GM10248 (cell line): ENCODE results near the gene AKAP11.

Experiments used
- CTCF ChIA-PET: fragments of 300-600 bp; sonication (Branson Sonifier 250); formaldehyde crosslinking; extraction: SDS; loops from one replicate; lab custom pipeline; 2021; ENCODE audit warnings: antibody characterized with exemption; lab: Yijun Ruan, JAX
- POLR2A ChIA-PET: fragments of 350-650 bp; sonication (Branson Sonifier 250); formaldehyde crosslinking; extraction: SDS; loops from one replicate; lab custom pipeline; 2020; ENCODE audit warnings: antibody characterized with exemption; lab: Yijun Ruan, JAX
- DNase-seq: peaks from one replicate; pipeline ENCODE4 v3.0.0; 2012; ENCODE audit errors: extremely low spot score
- TF ChIP-seq, protein P1 (sequence below): IDR thresholded peaks from 2 replicates; pipeline ENCODE4 v1.5.1; 2012; ENCODE audit warnings: mild to moderate bottlenecking, low read depth; ENCODE audit errors: extremely low read depth, missing control alignments, control extremely low read depth

The AKAP11 gene

DNA sequence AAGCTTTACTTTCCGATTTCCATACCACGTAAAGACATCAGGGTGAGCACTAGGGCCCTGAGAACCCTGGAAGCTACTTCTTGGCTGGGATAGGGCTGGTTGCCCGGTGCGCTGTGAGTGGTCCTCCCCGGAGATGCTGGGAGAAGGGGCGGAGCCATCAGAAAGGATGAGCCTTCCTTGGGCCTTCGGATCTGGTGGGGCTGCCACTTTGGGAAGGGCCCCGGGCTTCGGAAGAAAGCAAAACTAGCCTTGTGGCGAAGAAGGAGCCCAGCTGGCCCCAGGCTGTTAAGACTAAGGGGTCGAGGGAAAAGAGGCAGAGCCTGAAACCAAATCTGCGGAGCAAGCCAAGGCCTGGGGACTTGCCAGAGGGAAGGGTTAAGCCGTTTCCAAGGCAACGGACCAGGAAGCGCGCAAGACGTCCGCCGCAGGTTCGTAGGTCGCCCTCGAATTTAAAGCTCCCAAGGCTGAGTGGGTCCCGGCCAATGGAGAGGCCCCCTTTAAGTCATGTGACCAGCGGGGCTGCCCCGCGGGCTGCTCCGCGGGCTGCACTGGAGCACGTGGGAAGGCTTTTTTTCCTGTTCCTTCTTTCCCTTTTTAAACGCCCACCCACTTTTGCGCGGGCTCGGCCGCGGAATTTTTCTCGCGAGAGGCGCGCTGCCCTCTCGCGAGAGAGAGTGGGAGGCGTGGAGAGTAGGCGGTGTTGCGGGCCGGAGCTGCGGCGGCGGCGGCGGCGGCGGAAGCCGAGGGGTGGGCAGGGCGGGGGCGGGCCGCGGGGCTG is 426 bp upstream of the AKAP11 start:
- DNase-seq, result peak; percentile 95
- POLR2A ChIA-PET, result interaction anchor here (1.4 kb wide), 1 partner anchor 109 kb away, joined by 3 read pairs; no protein-coding TSS in a partner anchor
- CTCF ChIA-PET, result interaction anchor here (1.1 to 2.0 kb wide), 4 partner anchors 10 to 142 kb away, joined by 3 to 5 read pairs (median 5); no protein-coding TSS in a partner anchor
- TF ChIP-seq, protein P1, sequence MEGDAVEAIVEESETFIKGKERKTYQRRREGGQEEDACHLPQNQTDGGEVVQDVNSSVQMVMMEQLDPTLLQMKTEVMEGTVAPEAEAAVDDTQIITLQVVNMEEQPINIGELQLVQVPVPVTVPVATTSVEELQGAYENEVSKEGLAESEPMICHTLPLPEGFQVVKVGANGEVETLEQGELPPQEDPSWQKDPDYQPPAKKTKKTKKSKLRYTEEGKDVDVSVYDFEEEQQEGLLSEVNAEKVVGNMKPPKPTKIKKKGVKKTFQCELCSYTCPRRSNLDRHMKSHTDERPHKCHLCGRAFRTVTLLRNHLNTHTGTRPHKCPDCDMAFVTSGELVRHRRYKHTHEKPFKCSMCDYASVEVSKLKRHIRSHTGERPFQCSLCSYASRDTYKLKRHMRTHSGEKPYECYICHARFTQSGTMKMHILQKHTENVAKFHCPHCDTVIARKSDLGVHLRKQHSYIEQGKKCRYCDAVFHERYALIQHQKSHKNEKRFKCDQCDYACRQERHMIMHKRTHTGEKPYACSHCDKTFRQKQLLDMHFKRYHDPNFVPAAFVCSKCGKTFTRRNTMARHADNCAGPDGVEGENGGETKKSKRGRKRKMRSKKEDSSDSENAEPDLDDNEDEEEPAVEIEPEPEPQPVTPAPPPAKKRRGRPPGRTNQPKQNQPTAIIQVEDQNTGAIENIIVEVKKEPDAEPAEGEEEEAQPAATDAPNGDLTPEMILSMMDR, result no peak

DNA sequence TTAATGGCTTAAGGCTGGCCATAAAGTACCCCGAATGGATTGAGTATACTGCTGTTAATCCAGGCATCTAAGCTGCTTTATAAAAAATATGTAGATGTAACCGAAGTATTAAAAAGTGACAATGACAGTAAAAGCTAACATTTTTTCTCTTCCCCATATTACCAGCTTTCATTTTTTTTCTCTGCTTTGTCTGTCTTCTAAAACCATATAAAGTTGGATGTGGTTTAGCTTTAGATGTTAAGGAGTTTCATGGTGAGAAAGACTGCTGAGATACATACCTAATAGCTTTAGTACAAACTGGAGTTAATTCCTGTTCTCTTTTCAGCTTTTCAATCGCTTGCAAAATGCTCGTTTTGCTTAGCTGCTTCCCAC is 838 bp downstream of the AKAP11 start:
- POLR2A ChIA-PET, result no interaction called here
- TF ChIP-seq, protein P1, result no peak
- DNase-seq, result no peak
- CTCF ChIA-PET, result interaction anchor here (0.7 to 1.4 kb wide), 3 partner anchors 9 to 322 kb away, joined by 3 to 4 read pairs (median 3); no protein-coding TSS in a partner anchor

DNA sequence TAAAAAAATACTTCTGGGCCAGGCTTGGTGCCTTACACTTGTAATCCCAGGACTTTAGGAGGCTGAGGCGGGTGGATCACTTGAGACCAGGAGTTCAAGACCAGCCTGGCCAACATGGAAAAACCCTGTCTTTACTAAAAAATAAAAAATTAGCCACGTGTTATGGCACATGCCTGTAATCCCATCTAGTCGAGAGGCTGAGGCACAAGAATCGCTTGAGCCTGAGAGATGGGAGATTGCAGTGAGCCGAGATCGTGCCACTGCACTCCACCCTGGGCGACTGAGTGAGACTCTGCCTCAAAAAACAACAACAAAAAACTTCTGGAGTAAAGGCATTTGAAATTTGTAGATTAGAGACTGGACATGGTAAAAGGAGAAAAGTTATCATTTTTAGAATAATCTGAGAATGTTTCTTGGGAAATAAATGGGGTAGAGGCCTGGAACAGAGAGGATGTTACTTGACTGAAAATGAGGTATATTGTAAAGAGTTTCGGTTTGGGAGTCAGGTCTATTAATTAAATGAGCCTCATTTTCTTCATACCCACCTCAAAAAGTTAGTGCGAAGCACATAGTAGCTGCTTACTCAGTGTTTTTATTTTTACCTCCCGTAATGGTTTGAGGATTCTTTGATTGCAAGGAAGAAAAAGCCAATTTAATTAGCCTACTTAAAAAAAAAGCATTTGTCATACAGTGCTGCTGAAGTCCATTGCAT is 2.6 kb downstream of the AKAP11 start:
- ChIA-PET POLR2A (no interaction called here), CTCF (no interaction called here)
- no peak for DNase-seq
- TF ChIP-seq, protein P1, result no peak

DNA sequence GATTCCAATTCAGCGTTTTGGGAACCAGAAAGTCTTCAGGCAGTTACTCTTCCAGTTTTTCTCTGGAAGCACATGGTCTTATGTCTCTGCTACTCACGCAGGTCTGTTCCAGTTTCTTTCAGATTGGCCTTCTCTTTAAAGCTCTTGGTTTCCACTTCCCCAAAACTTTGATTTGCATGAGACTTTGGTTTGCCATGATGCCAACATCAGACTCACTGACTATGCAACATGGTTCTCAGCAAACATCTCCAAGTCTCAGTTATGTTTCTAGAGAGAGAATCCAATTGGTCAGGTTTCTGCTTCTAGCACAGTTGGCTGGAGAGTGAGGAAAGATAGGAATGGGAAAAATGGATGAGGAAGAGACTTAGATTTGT is 3.1 kb downstream of the AKAP11 start:
- TF ChIP-seq, protein P1, result no peak
- peak; percentile 39 for DNase-seq
- CTCF ChIA-PET, result no interaction called here
- POLR2A ChIA-PET, result no interaction called here

DNA sequence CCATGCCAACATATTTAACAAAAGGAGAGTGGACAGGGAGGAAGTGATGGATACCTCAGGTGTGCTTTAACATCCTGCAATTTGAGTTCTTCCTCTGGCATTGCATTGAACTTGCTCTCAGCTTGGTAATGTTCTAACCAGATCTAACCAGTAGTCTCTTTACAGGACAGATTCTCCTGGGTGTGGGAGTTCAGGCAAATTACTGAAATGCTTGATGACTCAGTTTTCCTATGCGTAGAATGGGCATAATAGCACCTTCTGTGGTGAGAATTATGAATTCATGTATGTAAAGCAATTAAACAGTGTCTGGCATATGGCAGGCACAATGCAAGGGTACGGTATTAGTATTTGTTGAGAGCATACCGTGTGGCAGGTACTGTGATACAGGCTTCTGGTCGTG is 3.6 kb downstream of the AKAP11 start:
- no peak for DNase-seq
- CTCF ChIA-PET, result no interaction called here
- POLR2A ChIA-PET, result no interaction called here
- TF ChIP-seq, protein P1, result no peak

DNA sequence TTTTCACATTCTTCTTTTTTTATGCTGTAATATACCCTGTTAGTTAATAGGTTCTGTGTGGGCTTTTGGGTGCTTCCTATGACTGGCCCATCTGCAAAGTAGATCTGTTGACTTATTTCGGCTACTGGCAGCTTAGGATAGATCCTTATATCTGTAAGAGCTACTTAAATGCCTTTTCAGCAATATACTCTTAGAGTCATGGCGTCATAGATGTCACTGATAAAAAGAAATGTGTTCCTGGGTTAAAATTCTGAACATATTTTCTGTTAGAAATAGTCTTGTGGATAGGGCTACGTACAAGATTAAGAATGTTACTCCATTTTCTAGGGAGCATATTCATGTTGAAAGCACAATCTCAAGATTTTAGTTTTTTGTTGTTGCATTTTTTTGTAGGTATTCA is 4.7 kb downstream of the AKAP11 start:
- CTCF ChIA-PET, result no interaction called here
- TF ChIP-seq, protein P1, result no peak
- POLR2A ChIA-PET, result no interaction called here
- DNase-seq, result no peak
